ENCODE results near the gene GATAD2A. TPM values are rescaled to one million over a fixed set of nuclear protein-coding genes. Genes with fewer than 3 reads are reported as not detected.

The GATAD2A gene
- total RNA-seq, 1 donor from 2014 or later = 139 TPM

DNA sequence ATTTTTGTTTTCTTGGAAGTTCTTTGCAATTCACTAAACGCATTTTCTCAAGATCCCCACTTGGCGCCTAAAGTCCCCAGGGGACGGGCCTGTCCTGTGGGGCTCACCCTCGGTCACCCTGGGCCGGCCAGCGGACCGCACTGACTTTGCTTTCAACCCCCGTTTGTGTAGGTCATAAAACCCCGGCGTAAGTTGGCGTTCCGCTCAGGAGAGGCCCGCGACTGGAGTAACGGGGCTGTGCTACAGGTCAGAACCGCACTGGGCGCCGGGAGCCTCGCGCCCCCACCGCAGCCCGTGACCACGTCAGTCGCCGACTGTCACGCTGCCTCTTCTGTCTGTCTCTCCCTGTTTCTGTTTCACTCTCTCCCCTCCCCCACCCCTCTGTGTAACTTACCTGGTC, 96.3 kb downstream of the GATAD2A start:
- Mint-ChIP-seq H3K4me1 (ENCODE audit: low read depth) (no peaks in the 10 kb centered on the region), H3K9me3 (no peaks in the 10 kb centered on the region), H3K4me3 (no peak overlapping the region), H3K27ac (no peak overlapping the region), H3K27me3 (ENCODE audit: insufficient read depth) (no peaks in the 10 kb centered on the region), H3K36me3 (ENCODE audit: low read depth) (peaks cover 37% of the 10 kb centered on the region)
- DNase-seq (ENCODE audit: low spot score) = no peak
- intact Hi-C loops (cut with micrococcal nuclease) = no loop called here

DNA sequence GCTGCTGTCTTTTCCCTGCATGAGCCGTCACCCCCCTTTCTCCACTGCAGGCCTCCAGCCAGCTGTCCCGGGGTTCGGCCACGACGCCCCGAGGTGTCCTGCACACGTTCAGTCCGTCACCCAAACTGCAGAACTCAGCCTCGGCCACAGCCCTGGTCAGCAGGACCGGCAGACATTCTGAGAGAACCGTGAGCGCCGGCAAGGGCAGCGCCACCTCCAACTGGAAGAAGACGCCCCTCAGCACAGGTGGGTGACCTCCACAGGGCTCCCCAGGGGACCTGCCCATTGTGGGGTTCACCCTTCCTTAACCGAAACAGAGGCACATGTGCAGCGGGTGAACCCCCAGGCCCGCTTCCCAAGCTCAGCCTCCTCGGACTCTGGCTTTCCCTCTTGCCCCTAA, 96.8 kb downstream of the GATAD2A start:
- Mint-ChIP-seq H3K36me3 (ENCODE audit: low read depth) (peaks cover 35% of the 10 kb centered on the region), H3K4me1 (ENCODE audit: low read depth) (no peaks in the 10 kb centered on the region), H3K4me3 (no peak overlapping the region), H3K9me3 (no peaks in the 10 kb centered on the region), H3K27me3 (ENCODE audit: insufficient read depth) (no peaks in the 10 kb centered on the region), H3K27ac (no peak overlapping the region)
- DNase-seq (ENCODE audit: low spot score) = no peak
- intact Hi-C loops (cut with micrococcal nuclease) = no loop called here

DNA sequence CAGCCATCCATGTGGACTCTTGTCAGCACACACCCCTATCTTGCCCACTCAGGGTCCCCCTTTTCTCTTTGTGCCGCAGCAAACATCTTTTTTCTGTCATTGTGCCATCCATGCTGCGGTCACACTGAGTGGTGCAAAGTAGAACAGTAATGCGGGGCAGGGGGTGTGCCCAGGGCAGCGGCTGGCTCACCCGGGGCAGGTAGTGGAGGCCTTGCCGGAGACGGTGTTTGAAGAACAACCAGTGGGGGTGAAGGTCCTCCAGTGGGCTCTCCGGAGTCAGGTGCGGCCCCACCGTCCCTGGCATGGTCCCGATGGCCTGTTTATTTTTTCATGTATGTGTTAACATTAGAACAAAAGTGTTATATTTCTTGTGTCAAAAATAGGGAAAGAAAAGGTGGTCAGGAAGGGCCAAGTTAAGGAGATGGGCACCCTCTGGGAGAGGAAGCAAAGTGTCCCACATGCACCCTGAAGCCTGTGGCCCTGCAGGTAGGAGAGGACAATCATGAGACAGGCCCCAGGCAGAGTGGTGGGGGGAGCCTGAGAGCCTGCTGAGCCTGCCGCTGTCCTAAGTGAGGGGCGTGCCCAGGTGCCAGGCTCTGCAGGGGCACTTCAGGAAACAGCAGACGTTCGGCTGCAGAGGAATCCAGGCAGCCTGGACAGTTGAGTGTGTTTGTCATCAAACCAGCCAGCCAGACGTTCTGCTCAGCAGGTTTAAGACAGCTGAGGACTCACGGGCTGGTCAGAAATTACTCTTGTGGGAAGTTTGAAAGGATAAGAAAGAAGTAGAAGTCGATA, 97.5 kb downstream of the GATAD2A start:
- Mint-ChIP-seq H3K27ac (no peak overlapping the region), H3K4me3 (no peak overlapping the region), H3K4me1 (ENCODE audit: low read depth) (no peaks in the 10 kb centered on the region), H3K27me3 (ENCODE audit: insufficient read depth) (no peaks in the 10 kb centered on the region), H3K9me3 (no peaks in the 10 kb centered on the region), H3K36me3 (ENCODE audit: low read depth) (peaks cover 37% of the 10 kb centered on the region)
- DNase-seq (ENCODE audit: low spot score) = no peak
- intact Hi-C loops (cut with micrococcal nuclease) = no loop called here

- intact Hi-C loops (cut with micrococcal nuclease) = no loop called here
- H3K9me3 Mint-ChIP-seq = no peaks in the 10 kb centered on the region
- H3K4me3 Mint-ChIP-seq = no peak overlapping the region
- H3K27ac Mint-ChIP-seq = no peak overlapping the region
- no peak for DNase-seq (ENCODE audit: low spot score)
- H3K4me1 Mint-ChIP-seq (ENCODE audit: low read depth) = no peaks in the 10 kb centered on the region
- H3K36me3 Mint-ChIP-seq (ENCODE audit: low read depth) = peaks cover 37% of the 10 kb centered on the region
- no peaks in the 10 kb centered on the region for H3K27me3 Mint-ChIP-seq (ENCODE audit: insufficient read depth)
Observed at GRCh38 chr19:19504754-19505668, 99.5 kb downstream of the GATAD2A start.

DNA sequence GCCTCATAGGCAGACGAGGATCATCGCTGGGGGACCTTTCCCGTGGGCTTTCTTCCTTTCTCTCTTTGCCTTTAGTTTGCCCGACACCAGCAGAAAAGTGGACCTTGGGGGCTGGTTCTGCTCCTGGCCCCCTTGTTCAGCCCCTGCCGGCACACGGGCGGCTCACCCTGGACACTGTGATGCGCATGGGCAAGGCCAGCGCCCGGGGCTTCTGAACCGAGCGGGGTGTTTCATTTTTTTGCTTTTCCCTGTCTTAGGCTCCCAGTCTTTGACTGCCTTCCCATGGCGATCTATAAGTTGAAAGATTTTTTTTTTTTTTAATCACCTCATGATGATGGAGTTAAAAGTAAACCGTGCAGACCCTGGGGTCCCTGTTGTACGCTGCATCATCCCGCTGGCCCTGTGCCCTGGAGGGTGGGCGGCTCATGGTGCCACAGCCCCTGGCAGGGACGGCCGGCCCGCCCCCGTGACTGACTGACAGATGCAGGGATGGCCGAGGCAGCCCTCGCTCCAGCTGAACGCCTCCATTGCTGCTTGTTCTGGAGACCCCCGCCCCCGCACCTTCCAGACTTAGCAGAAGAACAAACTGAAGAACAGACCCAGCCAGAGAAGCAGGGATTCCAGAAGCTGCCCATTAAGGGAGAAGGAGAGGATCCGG, 100.3 kb downstream of the GATAD2A start:
- H3K36me3 Mint-ChIP-seq (ENCODE audit: low read depth) = peaks cover 37% of the 10 kb centered on the region
- intact Hi-C loops (cut with micrococcal nuclease) = no loop called here
- H3K27me3 Mint-ChIP-seq (ENCODE audit: insufficient read depth) = no peaks in the 10 kb centered on the region
- no peak overlapping the region for H3K4me3 Mint-ChIP-seq
- H3K27ac Mint-ChIP-seq = no peak overlapping the region
- H3K9me3 Mint-ChIP-seq = no peaks in the 10 kb centered on the region
- DNase-seq (ENCODE audit: low spot score) = no peak
- H3K4me1 Mint-ChIP-seq (ENCODE audit: low read depth) = no peaks in the 10 kb centered on the region

- Mint-ChIP-seq H3K9me3 (no peaks in the 10 kb centered on the region), H3K36me3 (ENCODE audit: low read depth) (peaks cover 37% of the 10 kb centered on the region), H3K4me1 (ENCODE audit: low read depth) (no peaks in the 10 kb centered on the region), H3K27me3 (ENCODE audit: insufficient read depth) (no peaks in the 10 kb centered on the region), H3K27ac (no peak overlapping the region), H3K4me3 (no peak overlapping the region)
- no peak for DNase-seq (ENCODE audit: low spot score)
- intact Hi-C loops (cut with micrococcal nuclease) = no loop called here
Observed at GRCh38 chr19:19506592-19506991, 101.1 kb downstream of the GATAD2A start.

GRCh38 chr19:19507354-19507753, 101.9 kb downstream of the GATAD2A start:
- H3K9me3 Mint-ChIP-seq = no peaks in the 10 kb centered on the region
- H3K27ac Mint-ChIP-seq = no peak overlapping the region
- no peaks in the 10 kb centered on the region for H3K27me3 Mint-ChIP-seq (ENCODE audit: insufficient read depth)
- peaks cover 30% of the 10 kb centered on the region for H3K36me3 Mint-ChIP-seq (ENCODE audit: low read depth)
- no peak overlapping the region for H3K4me3 Mint-ChIP-seq
- no peak for DNase-seq (ENCODE audit: low spot score)
- no peaks in the 10 kb centered on the region for H3K4me1 Mint-ChIP-seq (ENCODE audit: low read depth)
- intact Hi-C loops (cut with micrococcal nuclease) = no loop called here

DNA sequence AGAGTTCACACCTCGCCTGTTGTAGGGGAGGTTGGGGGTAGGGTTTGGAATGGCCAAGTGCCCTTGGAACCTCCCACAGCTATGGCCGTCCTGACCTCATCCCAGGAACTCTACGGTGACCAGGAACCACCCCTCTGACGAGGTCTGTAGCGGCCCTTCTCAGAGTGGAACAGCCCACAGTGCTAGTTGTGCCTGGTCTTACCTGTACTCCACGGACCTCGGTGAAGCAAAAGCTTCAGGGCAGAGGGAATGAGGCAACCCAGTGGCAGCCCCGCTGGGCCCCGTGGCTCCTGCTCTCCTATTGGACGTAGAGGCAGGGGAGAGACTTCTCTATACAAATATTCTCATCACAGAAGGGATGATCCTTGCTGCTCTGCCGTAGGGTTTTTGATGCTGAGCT, 102.7 kb downstream of the GATAD2A start:
- Mint-ChIP-seq H3K27ac (no peak overlapping the region), H3K4me3 (no peak overlapping the region), H3K4me1 (ENCODE audit: low read depth) (no peaks in the 10 kb centered on the region), H3K9me3 (no peaks in the 10 kb centered on the region), H3K36me3 (ENCODE audit: low read depth) (peaks cover 22% of the 10 kb centered on the region), H3K27me3 (ENCODE audit: insufficient read depth) (no peaks in the 10 kb centered on the region)
- DNase-seq (ENCODE audit: low spot score) = no peak
- intact Hi-C loops (cut with micrococcal nuclease) = no loop called here

- no peak overlapping the region for H3K27ac Mint-ChIP-seq
- no peaks in the 10 kb centered on the region for H3K9me3 Mint-ChIP-seq
- no peak for DNase-seq (ENCODE audit: low spot score)
- intact Hi-C loops (cut with micrococcal nuclease) = no loop called here
- no peaks in the 10 kb centered on the region for H3K4me1 Mint-ChIP-seq (ENCODE audit: low read depth)
- no peak overlapping the region for H3K4me3 Mint-ChIP-seq
- H3K36me3 Mint-ChIP-seq (ENCODE audit: low read depth) = peaks cover 19% of the 10 kb centered on the region
- H3K27me3 Mint-ChIP-seq (ENCODE audit: insufficient read depth) = no peaks in the 10 kb centered on the region
Observed at GRCh38 chr19:19510432-19510831, 105.0 kb downstream of the GATAD2A start.

DNA sequence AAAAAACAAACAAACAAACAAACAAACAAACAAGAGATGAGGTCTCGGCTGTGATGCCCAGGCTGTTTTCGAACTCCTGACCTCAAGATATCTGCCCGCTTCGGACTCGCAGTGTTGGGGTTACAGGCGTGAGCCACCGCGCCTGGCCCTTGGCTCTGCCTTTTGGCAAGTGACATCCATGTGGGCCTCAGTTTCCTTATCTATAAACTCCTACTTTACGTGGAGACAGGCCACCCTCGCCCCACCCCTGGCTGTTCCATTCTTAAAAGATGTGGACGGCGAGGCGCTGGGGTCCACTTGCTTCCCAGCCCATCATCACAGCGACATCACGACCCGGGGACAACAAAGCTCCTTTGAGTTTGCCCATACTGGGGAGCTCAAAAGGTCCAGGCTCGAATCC, 108.2 kb downstream of the GATAD2A start:
- H3K4me3 Mint-ChIP-seq = no peak overlapping the region
- DNase-seq (ENCODE audit: low spot score) = no peak
- H3K9me3 Mint-ChIP-seq = no peaks in the 10 kb centered on the region

DNA sequence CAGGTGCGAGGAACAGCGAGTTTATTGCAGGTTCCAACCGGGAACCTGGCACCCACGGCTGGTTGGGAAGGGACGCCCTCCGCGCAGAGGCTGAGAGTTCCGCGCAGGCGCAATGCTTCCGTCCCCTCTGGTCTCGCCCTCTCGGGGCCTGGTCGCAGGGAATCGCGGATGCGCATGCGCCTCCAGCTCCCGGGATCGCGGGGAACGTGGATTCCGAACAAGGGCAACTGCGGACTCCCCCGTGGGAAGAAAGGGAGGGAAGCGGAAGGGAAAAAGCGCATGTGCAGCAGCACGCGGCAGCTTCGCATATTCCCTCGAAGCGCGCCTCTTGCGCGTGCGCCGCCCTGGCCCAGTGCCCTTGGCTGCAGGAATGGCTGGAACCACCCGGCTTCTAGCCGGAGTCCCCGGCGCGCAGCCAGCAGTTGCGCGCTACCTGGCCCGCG, 108.8 kb downstream of the GATAD2A start:
- Mint-ChIP-seq H3K9me3 (no peaks in the 10 kb centered on the region), H3K27me3 (ENCODE audit: insufficient read depth) (no peaks in the 10 kb centered on the region), H3K4me3 (peak overlapping the region; percentile 61), H3K27ac (no peak overlapping the region), H3K36me3 (ENCODE audit: low read depth) (peaks cover 8% of the 10 kb centered on the region), H3K4me1 (ENCODE audit: low read depth) (peaks cover 2% of the 10 kb centered on the region)
- intact Hi-C loops (cut with micrococcal nuclease) = no loop called here
- DNase-seq (ENCODE audit: low spot score) = no peak

More for the DNA sequence above, 108.2 kb downstream of the GATAD2A start:
- no peaks in the 10 kb centered on the region for H3K4me1 Mint-ChIP-seq (ENCODE audit: low read depth)
- intact Hi-C loops (cut with micrococcal nuclease) = no loop called here
- H3K27me3 Mint-ChIP-seq (ENCODE audit: insufficient read depth) = no peaks in the 10 kb centered on the region
- H3K36me3 Mint-ChIP-seq (ENCODE audit: low read depth) = peaks cover 5% of the 10 kb centered on the region
- H3K27ac Mint-ChIP-seq = no peak overlapping the region

- peaks cover 14% of the 10 kb centered on the region for H3K36me3 Mint-ChIP-seq (ENCODE audit: low read depth)
- no peaks in the 10 kb centered on the region for H3K9me3 Mint-ChIP-seq
- DNase-seq (ENCODE audit: low spot score) = no peak
- H3K27ac Mint-ChIP-seq = peak within 1 kb of the TSS; percentile 94
- no peaks in the 10 kb centered on the region for H3K27me3 Mint-ChIP-seq (ENCODE audit: insufficient read depth)
- H3K4me1 Mint-ChIP-seq (ENCODE audit: low read depth) = peaks cover 5% of the 10 kb centered on the region
- intact Hi-C loops (cut with micrococcal nuclease) = no loop called here
- H3K4me3 Mint-ChIP-seq = peak within 1 kb of the TSS; percentile 92
Observed at GRCh38 chr19:19514881-19515641, 109.6 kb downstream of the GATAD2A start, which contains the start of gene TSSK6. Gene TSSK6, minus strand, starts transcription at chr19:19515548. Its CDS starts 121 bp downstream, at chr19:19515427.
